CD4-positive, alpha-beta T cell treated with Interleukin-10 for 1 hour (primary cell): ENCODE results near the gene CNTNAP2.

Experiments
- DNase-seq: peaks from one replicate; pipeline ENCODE4 v3.0.0-alpha.2; 2020

The CNTNAP2 gene

GRCh38 chr7:146314962-146315361 is 198.4 kb downstream of the CNTNAP2 start:
- no peak for DNase-seq

- no peak for DNase-seq
These were observed 203.0 kb downstream of the CNTNAP2 start for GRCh38 chr7:146319629-146320028.

- no peak for DNase-seq
These were observed 204.7 kb downstream of the CNTNAP2 start for GRCh38 chr7:146321301-146321700.

- DNase-seq: no peak
These were observed 214.8 kb downstream of the CNTNAP2 start for GRCh38 chr7:146331369-146331768.

- no peak for DNase-seq
These were observed 228.7 kb downstream of the CNTNAP2 start for GRCh38 chr7:146345251-146345650.

- no peak for DNase-seq
These were observed 229.5 kb downstream of the CNTNAP2 start for GRCh38 chr7:146346096-146346495.

GRCh38 chr7:146355216-146355615 is 238.6 kb downstream of the CNTNAP2 start:
- no peak for DNase-seq

GRCh38 chr7:146359176-146359575 is 242.6 kb downstream of the CNTNAP2 start:
- DNase-seq: no peak

- DNase-seq: no peak
These were observed 250.3 kb downstream of the CNTNAP2 start for GRCh38 chr7:146366938-146367337.

- DNase-seq: no peak
These were observed 253.6 kb downstream of the CNTNAP2 start for GRCh38 chr7:146370171-146370570.

GRCh38 chr7:146375170-146375569 is 258.6 kb downstream of the CNTNAP2 start:
- DNase-seq: no peak

- no peak for DNase-seq
These were observed 261.6 kb downstream of the CNTNAP2 start for GRCh38 chr7:146378196-146378595.

GRCh38 chr7:146387140-146387539 is 270.5 kb downstream of the CNTNAP2 start:
- DNase-seq: no peak

GRCh38 chr7:146388928-146389327 is 272.3 kb downstream of the CNTNAP2 start:
- no peak for DNase-seq

- no peak for DNase-seq
These were observed 276.7 kb downstream of the CNTNAP2 start for GRCh38 chr7:146393346-146393745.

GRCh38 chr7:146397141-146397540 is 280.5 kb downstream of the CNTNAP2 start:
- no peak for DNase-seq

- no peak for DNase-seq
These were observed 285.3 kb downstream of the CNTNAP2 start for GRCh38 chr7:146401939-146402338.

- DNase-seq: no peak
These were observed 289.1 kb downstream of the CNTNAP2 start for GRCh38 chr7:146405737-146406136.

GRCh38 chr7:146411975-146412374 is 295.4 kb downstream of the CNTNAP2 start:
- DNase-seq: no peak

- DNase-seq: no peak
These were observed 296.2 kb downstream of the CNTNAP2 start for GRCh38 chr7:146412781-146413180.

- DNase-seq: no peak
These were observed 297.8 kb downstream of the CNTNAP2 start for GRCh38 chr7:146414373-146414772.

- no peak for DNase-seq
These were observed 298.3 kb downstream of the CNTNAP2 start for GRCh38 chr7:146414937-146415336.

GRCh38 chr7:146417176-146417575 is 300.6 kb downstream of the CNTNAP2 start:
- DNase-seq: no peak

- DNase-seq: no peak
These were observed 306.8 kb downstream of the CNTNAP2 start for GRCh38 chr7:146423446-146423845.

GRCh38 chr7:146424084-146424483 is 307.5 kb downstream of the CNTNAP2 start:
- no peak for DNase-seq

GRCh38 chr7:146433501-146433900 is 316.9 kb downstream of the CNTNAP2 start:
- DNase-seq: no peak
